ENCODE data around the gene ANXA8.
"Not testable (repeated sequence)": the region's sequence is repeated elsewhere in the genome, so short reads cannot be mapped to it uniquely, and the experiment has no call there.

ANXA8 gene

GRCh38 chr10:47483923-47484322, at the start of gene ANXA8:
ANXA8 (minus strand) TSS chr10:47484115; CDS start chr10:47483933, 182 bp downstream.
- not testable (repeated sequence) for DNase-seq

GRCh38 chr10:47523475-47523874, 39.6 kb upstream of the ANXA8 start, which contains the start of gene AGAP9:
AGAP9 (minus strand) TSS chr10:47523638; CDS start chr10:47523526, 112 bp downstream.
- not testable (repeated sequence) for DNase-seq

GRCh38 chr10:47502313-47502712, 18.4 kb upstream of the ANXA8 start:
- not testable (repeated sequence) for DNase-seq

- DNase-seq = not testable (repeated sequence)
Observed at GRCh38 chr10:47494226-47494625, 10.3 kb upstream of the ANXA8 start.

GRCh38 chr10:47491600-47491999, 7.7 kb upstream of the ANXA8 start, which contains the start of gene FAM25G:
FAM25G (minus strand) TSS chr10:47491700; CDS start chr10:47491674, 26 bp downstream.
- not testable (repeated sequence) for DNase-seq

- not testable (repeated sequence) for DNase-seq
Observed at GRCh38 chr10:47489630-47490029, 5.7 kb upstream of the ANXA8 start.

GRCh38 chr10:47485943-47486342, 2.0 kb upstream of the ANXA8 start:
- DNase-seq = not testable (repeated sequence)

- not testable (repeated sequence) for DNase-seq
Observed at GRCh38 chr10:47484786-47485185, 871 bp upstream of the ANXA8 start.

- DNase-seq = not testable (repeated sequence)
Observed at GRCh38 chr10:47482367-47482766, 1.5 kb downstream of the ANXA8 start.

GRCh38 chr10:47481768-47482181, 2.1 kb downstream of the ANXA8 start:
- not testable (repeated sequence) for DNase-seq

- DNase-seq = not testable (repeated sequence)
Observed at GRCh38 chr10:47481182-47481766, 2.6 kb downstream of the ANXA8 start.

GRCh38 chr10:47480133-47480532, 3.8 kb downstream of the ANXA8 start:
- DNase-seq = not testable (repeated sequence)

- not testable (repeated sequence) for DNase-seq
Observed at GRCh38 chr10:47478114-47478513, 5.8 kb downstream of the ANXA8 start.

GRCh38 chr10:47477078-47477477, 6.8 kb downstream of the ANXA8 start:
- DNase-seq = not testable (repeated sequence)

- not testable (repeated sequence) for DNase-seq
Observed at GRCh38 chr10:47475101-47475500, 8.8 kb downstream of the ANXA8 start.

- not testable (repeated sequence) for DNase-seq
Observed at GRCh38 chr10:47473516-47473915, 10.4 kb downstream of the ANXA8 start.

- not testable (repeated sequence) for DNase-seq
Observed at GRCh38 chr10:47472647-47473046, 11.3 kb downstream of the ANXA8 start.

- DNase-seq = not testable (repeated sequence)
Observed at GRCh38 chr10:47472072-47472471, 11.8 kb downstream of the ANXA8 start.

- DNase-seq = not testable (repeated sequence)
Observed at GRCh38 chr10:47468731-47469528, 15.0 kb downstream of the ANXA8 start.

GRCh38 chr10:47467957-47468356, 16.0 kb downstream of the ANXA8 start:
- not testable (repeated sequence) for DNase-seq

- DNase-seq = not testable (repeated sequence)
Observed at GRCh38 chr10:47467458-47467857, 16.5 kb downstream of the ANXA8 start.

GRCh38 chr10:47465216-47465917, 18.5 kb downstream of the ANXA8 start:
- DNase-seq = not testable (repeated sequence)

Data from NCI-H187 (cell line).